Occipital lobe (tissue), 2 donors: ENCODE data around the gene SIPA1L3. TPM values are rescaled to one million over a fixed set of nuclear protein-coding genes. Genes with fewer than 3 reads are reported as not detected.

ENCODE experiments used
- DNase-seq: peaks from one replicate; lab custom pipeline; 2025; lab: John Stamatoyannopoulos, UW
- total RNA-seq: library from RNA; depleted of rRNA; stranded (reverse); fragments of >200 nt; gene quantifications from one replicate; pipeline ENCODE4 v1.2.3, GENCODE V29; 2014

The SIPA1L3 gene
- total RNA-seq, 1 donor from 2014 or later = 8.6 TPM

GRCh38 chr19:37977391-37977790 lies 70.4 kb downstream of the SIPA1L3 start:
- DNase-seq = no peak

- no peak for DNase-seq
Observed at GRCh38 chr19:37977992-37978391, 71.0 kb downstream of the SIPA1L3 start.

DNA sequence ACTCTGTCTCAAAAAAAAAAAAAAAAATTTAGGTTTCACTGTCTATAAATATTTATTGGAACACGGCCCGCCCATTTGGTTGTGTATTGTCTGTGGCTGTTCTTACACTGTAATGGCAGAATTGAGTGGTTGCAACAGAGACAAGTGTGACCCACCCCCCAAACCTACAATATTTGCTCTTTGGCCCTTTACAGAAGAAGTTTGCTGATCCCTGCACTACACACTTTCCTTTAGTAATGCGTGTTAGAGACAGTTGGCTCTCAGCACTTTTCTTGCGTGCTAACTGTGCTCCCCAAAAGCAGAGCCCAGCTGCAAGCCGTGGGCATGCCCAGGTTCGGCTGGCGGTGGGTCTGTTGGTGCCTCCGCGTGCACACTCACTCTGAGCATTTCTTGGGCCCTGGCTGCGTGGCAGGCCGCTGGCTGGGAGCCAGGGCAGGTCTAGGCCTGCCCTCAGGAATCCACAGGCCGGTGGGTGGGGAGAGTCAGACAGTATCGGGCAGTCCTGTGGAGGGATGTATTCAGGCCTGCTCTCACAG lies 72.6 kb downstream of the SIPA1L3 start:
- DNase-seq = no peak

DNA sequence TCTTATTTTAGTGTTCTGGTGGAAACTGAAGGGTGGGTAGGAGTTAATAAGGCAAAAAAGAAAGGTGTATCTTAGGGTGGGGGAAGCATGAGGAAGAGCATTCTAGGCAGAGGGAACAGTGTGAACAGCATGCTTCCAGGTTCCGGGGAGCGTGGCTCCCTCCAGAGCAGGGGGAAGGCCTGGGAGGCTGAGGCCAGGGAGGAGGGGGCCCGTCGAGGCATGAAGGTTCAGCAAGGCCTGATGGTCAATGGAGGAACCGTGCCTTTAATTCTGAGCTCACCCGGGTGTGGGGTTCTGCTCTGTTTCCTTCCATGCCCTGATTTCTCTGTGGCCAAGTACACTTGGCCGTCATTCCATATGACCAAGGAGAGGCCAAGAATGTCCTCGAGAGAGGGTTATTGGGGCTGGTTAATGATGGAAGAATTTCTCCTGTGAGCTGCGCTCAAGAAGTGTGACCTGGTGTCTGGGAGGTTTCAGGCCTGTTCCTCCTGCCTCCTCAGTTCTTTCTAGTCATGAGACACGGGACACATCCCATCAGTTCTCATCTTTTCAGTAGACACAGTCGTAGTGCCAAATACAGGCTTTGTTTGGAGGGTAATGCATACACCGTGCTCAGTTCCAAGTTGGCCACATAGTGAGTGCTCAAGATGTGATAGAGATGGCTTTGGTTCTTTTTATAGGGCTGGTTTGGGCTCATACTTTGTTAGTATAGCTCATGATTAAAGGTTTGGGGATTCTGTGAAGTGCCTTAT lies 73.6 kb downstream of the SIPA1L3 start:
- no peak for DNase-seq

GRCh38 chr19:37981785-37982475 lies 74.9 kb downstream of the SIPA1L3 start:
- no peak for DNase-seq

DNA sequence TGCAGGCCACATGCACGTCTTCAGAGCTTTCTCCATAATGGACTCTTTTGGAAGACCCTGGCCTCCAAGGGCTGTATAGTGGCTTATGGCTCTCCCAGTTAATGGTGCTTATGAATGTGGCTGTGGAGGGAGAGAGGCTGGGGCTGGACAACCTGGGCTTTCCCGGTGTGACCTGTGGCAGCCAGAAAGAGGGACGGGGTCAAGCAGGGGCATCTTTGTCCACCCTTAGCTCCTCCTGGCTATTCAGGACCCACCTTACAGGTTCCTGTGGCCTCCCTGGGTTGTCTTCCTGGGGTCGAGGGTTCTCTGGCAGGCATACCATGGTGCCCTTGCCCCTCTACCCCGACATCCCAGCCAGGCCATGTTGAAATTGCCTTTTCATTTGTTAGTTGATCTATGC lies 75.6 kb downstream of the SIPA1L3 start:
- no peak for DNase-seq

GRCh38 chr19:37983153-37983552 lies 76.1 kb downstream of the SIPA1L3 start:
- no peak for DNase-seq

DNA sequence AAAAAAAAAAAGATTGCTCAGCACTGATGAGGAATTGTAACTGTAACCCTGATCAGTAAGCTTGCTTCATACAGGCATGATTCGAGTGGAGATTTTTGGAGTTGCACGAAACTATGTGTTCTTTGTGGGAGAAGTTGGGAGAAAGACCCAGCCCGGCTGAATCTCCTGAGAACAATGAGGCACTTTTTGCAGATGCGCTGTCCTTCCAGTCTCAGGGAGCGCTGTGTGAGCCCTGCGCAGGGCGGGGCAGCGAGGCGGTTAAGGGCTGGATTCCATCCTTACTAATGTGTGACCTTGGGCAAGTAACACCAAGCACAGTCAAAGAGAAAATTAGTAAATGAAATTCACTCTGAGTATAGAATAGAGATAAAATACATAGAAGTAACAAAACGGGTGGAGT lies 76.9 kb downstream of the SIPA1L3 start:
- DNase-seq = no peak

DNA sequence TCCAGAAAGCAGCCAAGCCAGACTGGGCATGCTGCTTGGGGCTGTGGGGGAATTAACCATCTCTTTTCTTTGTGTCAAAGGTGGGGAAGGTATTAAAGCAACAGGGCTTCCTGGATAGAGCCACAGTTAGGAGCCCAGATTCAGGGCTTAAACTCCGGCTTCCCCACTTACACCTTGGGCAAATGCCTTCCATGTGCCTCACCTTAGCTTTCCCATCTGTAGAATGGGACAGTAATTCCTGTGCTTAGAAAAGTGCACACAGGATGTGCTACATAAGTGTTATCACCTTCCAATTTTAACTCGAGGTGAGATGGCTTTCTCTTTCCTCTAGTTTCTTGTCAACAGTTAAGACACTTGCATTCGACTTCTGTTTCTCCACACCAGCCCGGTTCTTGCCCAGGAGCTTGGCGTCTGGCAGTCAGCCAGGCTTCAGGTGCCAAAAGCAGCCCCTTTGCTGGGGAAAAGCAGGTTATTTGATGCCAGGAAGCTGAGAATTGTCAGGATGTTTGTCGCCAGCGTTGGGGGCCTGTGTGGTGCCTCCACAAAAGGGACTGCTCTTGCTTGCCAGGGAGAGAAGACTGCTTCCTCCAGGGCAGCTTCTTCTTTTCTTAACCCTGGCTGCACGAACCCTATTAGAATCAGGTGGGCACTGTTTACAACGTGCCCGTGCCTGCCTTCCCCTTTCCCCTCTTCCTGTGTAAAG lies 79.2 kb downstream of the SIPA1L3 start:
- no peak for DNase-seq

DNA sequence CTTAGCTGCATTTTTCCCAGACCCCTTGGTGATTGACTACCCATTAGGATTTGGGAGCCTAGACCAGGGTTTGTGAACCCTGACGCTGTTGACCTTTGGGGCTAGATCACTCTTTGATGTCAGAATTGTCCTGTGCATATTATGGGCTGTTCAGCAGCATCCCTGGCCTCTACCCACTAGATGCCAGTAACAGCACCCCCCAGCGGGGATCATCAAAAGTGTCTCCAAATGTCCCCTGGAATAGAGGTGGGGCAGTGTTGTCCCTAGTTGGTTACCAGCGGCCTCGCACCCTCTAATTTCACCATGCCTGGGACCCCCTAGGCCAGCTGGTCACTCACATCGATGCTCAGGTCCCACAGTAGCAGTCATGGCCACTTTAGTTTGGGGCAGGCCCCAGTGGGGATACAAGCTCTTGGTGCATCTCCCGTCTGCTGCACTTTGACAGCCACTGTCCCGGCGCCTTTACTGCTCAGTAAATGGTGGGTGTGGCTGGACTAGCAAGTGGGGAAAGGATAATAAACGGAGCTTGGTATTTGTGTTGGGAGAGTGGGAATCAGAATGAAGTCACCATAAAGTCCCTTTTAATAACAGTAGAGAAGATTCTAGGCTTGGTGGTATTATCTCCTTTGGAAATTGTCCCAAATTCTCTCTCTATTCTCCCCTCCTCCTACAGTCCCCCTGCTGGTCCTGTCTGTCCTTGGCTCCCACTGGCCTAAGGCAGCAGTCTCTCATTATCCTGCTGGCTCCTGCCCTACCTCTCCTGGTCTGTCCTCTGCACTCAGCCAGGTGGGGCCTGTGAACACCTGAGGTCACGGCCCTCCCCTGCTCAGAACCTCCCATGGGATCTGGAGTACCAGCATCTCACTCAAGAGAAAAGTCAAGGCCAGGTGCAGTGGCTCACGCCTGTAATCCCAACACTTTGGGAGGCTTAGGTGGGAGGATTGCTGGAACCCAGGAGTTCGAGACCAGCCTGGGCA lies 80.6 kb downstream of the SIPA1L3 start:
- no peak for DNase-seq

DNA sequence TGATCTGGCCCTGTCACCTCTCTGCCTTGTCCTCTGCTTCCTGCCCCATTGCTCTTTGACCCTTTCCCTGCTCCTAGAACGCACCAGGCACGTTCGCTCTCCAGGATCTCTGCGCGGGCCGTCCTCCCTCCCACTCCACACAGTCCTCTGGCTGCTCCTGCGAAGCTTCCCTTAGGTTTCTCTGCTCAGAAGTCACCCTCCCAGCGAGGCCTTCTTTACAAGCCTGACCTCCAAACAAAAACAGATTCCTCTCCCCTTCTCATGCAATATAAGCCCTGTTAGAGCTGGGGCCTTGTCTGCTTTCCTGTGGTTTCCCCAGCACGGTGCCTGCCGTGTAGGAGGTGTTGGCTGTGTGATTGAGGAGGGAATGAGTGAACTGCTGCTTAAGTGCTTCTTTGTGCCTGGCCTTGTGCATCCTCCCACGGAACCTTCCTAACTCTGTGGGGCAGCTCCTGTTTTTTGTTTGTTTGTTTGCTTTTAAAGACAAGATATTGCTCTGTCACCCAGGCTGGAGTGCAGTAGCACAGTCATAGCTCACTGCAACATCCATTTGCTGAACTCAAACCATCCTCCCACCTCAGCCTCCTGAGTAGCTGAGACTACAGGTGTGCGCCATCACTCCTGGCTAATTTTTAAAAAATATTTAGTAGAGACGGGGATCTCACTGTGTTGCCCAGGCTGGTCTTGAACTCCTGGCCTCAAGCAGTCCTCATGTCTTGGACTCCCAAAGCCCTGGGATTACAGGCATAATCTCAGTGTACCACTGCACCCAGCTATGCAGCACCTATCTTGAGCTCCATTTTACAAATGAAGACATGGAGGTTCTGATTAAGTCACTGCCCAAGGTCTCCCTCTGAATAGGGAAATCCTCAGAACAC lies 82.0 kb downstream of the SIPA1L3 start:
- no peak for DNase-seq

GRCh38 chr19:37989855-37990254 lies 82.8 kb downstream of the SIPA1L3 start:
- no peak for DNase-seq

DNA sequence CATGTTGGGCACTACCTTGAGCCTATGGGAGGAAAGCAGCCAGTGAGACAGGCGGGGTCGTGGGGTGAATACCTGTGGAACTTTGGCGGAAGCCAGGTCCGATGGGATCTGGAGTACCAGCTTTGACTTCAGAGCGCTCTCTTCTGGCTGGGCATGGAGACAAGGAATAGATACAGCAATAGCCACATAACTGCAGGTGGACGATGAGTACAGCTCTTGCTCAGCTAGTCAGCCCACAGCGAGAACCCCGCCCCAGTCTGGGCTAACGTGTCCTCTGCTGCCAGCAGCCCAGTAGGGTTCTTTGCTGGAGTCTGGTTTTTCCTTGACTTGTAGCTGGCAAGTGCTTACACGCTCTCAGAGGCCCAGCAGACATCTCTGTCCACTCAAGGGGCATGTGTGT lies 83.4 kb downstream of the SIPA1L3 start:
- DNase-seq = no peak

- DNase-seq = no peak
Observed at GRCh38 chr19:37991176-37991835, 84.3 kb downstream of the SIPA1L3 start.

DNA sequence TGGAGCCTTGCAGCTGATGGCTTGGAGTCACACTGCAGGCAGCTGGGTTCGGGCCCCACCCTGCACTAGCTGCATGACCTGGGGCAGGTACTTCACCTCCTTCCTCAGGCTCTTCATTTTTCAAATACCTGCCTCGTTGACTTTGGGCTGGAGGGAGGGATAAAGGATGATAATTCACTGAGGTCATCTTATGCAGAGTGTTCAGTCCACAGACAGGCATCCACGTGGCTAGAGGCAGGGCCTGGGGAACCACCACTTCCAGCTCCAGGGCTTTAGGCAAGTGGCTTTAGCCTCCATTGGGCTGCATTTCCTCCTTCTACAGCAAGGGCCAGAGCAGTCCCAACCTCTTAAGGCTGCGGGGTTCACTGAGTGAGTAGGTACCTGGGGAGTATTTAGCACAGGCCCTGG lies 84.8 kb downstream of the SIPA1L3 start:
- no peak for DNase-seq

- no peak for DNase-seq
Observed at GRCh38 chr19:37992761-37993160, 85.8 kb downstream of the SIPA1L3 start.

- DNase-seq = no peak
Observed at GRCh38 chr19:37994823-37995130, 87.8 kb downstream of the SIPA1L3 start.

DNA sequence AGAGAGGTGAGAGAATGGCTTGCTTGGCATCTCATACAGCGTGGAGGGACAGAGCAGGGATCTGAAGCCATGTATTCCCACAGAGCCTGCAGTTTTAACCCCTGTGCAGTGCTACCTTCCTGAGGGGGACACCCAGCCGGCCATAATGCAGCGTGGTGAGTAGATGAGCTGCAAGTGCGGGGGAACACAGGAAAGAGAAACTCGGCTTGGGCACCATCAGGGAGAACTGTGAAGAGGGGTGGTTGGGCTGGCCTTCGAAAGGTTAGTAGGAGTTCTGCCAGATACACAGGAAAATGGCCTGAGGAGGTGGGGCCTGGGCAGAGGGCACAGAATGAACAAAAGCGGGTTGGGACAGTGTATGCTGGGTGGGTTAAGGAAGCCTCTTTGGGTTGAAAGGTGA lies 88.3 kb downstream of the SIPA1L3 start:
- no peak for DNase-seq

DNA sequence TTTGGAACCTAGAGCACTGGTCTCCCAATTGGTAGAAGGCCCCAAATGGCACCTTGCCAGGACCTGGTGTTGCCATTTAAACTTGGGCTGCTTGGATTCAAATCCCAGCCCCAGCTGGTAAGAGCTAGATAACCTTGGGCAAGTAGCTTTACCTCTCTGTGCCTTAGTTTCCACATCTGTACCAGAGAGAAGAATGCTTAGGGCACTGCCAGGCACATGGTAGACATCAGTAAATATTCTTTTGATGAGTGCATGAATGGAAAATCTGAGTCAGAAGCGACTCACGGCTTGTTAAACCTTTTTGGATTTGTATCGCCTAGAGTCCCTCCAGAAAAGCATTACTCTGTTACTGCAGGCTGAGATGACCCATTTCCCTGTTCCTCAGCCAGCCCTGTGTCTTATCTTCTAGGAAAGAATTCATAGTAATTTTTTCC lies 90.9 kb downstream of the SIPA1L3 start:
- DNase-seq = no peak
